HG02588 (cell line): ENCODE results near the gene B4GAT1.
"Not testable (repeated sequence)": the region's sequence is repeated elsewhere in the genome, so short reads cannot be mapped to it uniquely, and the experiment has no call there.

Experiments used
- ATAC-seq: cut with Tn5 transposase; IDR thresholded peaks from one replicate; pipeline ENCODE4 v1.9.1; 2021; ENCODE audit warnings: mild to moderate bottlenecking, moderate library complexity; ENCODE audit not compliant: unreplicated experiment

B4GAT1 gene

DNA sequence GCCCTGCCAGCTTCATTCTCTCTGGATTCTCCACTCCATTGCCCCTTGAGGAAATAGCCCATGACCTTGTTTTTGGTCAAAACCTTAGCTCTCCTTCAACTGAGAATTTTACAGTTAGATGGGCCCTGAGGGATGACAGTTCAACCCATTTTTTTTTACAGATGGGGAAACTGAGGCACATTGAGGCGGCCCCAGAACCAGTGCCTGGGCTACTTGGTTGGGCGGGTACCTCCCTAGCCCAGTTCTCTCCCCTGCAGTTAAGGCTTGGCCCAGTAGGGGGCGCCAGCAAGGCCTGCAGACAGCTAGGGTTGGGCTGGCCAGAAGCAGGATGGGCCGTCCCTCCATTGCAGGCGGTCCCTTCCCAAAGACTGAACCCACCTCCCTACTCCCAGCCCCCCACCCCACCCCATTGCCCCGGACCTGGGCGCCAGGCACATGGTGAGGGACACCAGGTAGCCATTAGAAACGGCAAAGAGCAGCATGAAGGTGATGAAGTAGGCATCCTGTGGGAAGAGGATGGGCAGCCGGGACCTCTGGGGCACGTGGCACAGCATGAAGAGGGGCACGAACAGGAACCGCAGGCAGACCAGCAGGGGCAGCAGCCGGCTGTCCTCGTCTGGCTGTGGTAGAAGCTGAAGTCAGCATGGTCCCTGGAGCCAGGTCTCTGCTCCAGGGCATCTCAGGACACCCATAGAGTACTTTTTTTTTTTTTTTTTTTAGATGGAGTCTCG is 16.5 kb upstream of the B4GAT1 start:
- no peak for ATAC-seq

GRCh38 chr11:66363187-66363601 is 15.8 kb upstream of the B4GAT1 start:
- ATAC-seq, result no peak

- ATAC-seq, result no peak
These were observed 15.2 kb upstream of the B4GAT1 start for GRCh38 chr11:66362481-66363147.

- no peak for ATAC-seq
These were observed 14.1 kb upstream of the B4GAT1 start for GRCh38 chr11:66361502-66361941.

DNA sequence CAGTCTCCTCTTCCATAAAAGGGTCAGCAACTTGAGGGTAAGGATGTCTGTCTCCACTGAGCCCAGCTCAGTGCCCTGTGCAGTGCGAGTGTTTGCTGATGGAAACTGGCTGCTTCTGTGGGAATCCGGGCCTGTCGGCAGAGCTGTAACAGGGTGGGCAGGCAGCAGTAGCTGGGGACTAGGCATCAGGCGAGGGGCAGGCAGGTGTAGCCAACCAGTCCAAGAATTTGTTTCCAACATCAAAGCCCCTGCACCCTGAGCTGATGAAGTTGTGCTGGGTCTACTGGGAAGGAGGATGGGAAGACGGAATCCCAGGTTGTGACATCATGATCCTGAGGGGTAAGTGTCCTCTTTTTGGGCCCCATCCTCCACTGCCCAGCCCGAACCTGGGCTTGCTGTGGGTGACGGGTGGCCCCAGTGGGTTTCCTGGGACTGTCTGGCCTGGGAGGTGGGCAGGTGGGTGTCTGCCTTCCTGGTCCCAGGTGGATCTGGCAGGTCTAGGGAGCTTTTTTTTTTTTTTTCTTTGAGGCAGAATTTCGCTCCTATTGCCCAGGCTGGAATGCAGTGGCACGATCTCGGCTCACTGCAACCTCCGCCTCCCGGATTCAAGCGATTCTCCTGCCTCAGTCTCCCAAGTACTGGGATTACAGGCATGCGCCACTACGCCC is 13.1 kb upstream of the B4GAT1 start:
- ATAC-seq, result no peak

DNA sequence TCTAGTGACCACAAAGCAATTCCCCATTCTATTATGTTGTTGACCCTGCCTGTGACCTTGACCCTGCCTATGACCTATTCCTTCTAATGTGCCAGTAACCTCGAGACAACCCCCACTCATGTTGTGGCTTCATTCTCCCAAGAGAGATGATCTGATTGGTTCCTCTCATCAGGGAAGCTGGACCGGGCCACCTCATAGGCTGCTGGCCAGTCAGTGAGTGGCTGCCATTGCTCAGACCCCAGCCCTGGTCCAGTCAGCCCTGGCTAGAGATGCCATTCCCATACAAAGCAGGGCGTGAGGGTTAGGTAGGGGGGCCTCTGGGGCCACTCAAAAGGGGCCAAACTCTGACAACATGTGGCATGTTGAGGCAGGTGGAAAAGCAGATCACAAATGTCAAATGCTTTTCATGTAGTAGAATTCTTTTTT is 12.2 kb upstream of the B4GAT1 start:
- no peak for ATAC-seq

- not testable (repeated sequence) for ATAC-seq
These were observed 3.3 kb upstream of the B4GAT1 start for GRCh38 chr11:66350560-66351235.

DNA sequence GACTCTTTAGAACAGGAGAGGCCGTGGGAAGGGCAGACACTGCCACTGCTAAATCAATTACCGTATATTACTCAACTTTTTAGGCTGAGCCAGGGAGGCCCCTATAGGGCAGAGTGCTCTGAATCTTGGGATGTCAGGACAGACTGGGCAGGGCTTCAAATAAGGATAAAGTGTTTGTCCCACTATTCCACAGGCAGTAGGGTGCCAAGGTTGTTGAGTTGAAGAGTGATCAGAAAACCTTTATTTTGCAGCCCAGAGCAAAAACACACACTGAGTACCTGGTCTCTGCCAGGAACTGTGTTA is 1.6 kb upstream of the B4GAT1 start:
- ATAC-seq, result no peak

- ATAC-seq, result no peak
These were observed 679 bp downstream of the B4GAT1 start for GRCh38 chr11:66346476-66347424.

- no peak for ATAC-seq
These were observed 2.1 kb downstream of the B4GAT1 start for GRCh38 chr11:66345316-66345649.

DNA sequence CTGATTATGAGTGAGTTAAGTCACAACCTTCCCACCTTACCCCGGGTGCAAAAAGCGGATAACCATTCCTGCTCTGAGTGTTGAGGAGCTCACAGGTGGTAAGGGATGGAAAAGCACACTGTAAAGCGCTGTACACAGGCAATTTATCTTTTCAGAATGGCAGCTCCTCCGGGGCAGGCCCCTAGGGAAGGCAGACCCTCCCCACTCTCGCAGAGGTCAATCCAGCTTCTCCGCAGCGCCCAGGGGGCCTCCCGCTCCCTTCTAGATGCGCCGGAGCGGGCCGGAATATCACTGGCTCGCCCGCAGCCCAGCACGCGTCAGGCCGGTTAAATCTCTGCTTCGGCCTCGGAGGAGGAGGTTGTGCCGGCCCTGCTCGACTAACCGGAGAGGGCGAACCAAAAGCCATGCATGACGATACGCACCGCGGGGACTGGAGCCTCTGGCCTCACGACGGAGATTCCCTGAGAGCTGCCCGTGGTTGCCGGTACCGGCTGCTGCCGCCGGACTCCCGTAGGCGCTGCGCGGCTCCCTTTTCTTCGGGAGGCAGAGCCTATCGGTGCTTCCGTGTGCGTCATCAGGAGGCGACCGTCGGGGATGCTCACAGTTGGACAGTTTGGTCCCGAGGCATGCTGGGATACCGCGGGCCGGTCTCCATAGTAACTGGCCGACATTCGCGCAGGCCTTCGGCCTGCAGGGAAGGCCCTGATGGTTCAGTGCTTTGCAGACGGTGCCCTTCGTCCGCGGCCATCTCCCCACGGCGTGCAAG is 2.7 kb downstream of the B4GAT1 start, which contains the start of gene BRMS1:
Gene BRMS1, minus strand, starts transcription at position 555 of the 766 bp plus-strand sequence. CDS start 2,870 bp downstream, outside the sequence.
- peak; percentile 59 for ATAC-seq

DNA sequence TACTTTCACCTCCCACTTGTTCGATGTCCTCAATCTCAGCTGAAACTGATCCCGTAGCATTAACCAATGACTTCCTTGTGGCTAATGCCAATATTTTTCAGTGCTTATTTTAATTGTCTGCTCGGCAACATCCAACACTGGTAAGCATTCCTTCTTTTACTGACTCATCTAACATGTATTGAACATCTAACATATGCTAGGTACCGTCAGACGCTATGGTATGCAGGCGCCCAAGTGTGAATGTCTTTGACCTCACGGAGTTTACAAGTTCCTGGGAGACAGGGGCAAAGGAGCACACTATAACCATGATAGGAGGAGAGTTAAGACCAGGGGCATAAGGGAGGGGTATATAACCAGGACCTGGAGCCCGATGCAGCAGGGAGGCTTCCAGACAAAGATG is 4.3 kb downstream of the B4GAT1 start:
- no peak for ATAC-seq

DNA sequence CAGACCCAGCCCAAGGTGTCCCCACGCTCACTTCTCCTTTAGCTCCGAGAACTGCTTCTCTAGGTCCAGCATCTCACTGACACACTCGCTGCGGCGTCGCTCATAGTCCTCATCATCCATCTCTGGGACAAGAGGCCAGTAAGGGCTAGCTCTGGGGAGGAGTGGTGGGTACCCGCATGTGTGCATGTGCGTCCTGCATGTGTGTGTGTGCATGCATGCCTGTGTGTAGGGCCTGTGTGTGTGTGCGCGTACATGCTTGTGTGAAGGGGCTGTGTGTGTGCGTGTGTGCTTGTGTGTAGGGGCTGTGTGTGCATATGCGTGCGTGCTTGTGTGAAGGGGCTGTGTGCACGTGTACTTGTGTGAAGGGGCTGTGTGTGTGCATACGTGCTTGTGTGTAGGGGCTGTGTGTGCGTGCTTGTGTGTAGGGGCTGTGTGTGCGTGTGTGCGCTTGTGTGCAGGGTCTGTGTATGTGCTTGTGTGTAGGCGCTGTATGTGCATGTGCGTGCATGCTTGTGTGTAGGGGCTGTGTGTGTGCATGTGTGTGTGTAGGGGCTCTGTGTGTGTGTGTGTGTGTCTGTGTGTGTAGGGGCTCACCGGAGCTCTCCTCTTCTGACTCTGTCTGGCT is 5.8 kb downstream of the B4GAT1 start:
- ATAC-seq, result no peak

DNA sequence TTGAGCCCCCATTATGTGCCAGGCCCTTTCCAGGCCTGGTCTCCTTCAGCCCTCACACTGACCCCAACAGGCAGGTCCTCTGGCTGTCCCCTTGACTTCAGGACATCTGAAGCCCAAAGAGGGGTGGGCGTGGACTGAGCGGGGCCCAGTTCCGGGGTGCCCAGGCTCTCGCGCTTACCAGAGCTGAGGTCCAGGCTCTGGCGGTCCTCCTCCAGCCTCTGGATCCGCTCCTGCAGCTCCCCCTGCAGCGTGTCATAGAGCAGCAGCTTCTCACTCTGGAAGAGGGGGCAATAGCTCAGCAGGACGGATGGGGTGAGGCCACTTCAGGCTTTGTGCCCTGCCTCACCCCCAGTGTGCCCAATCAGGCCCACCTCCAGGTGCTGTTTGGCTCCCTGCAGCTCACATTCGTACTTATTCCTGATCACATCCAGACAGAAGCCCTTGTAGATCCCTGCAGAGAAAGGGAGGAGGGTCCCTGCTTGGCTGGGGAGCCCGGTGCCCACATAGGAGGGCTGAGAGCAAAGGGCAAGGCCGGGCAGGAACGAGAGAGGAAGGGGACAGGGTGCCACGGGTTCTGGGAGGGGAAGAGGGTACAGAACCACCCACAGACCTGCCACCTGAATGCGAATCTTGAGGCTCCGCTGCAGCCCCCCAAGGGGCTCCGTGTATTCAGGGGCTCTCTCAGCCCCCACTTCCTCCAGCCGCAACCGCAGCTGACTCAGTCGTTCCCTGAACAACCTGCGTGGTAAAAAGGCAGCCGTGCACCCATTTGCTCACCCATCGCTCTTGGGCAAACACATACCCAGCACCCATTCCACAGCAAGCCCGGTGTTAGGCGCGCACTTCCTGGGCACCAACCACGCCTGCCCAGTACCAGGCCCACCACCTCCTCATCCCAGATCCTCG is 6.6 kb downstream of the B4GAT1 start:
- no peak for ATAC-seq

- no peak for ATAC-seq
These were observed 7.5 kb downstream of the B4GAT1 start for GRCh38 chr11:66339686-66340483.

- no peak for ATAC-seq
These were observed 8.2 kb downstream of the B4GAT1 start for GRCh38 chr11:66339162-66339675.
